Measurements from ENCODE around the gene CLIC6.

The CLIC6 gene

GRCh38 chr21:34728479-34728878 lies 59.7 kb downstream of the CLIC6 start:
- no peak for DNase-seq (ENCODE audit: low spot score)

- no peak for DNase-seq (ENCODE audit: low spot score)
Measured at GRCh38 chr21:34730194-34730593, 61.4 kb downstream of the CLIC6 start.

- DNase-seq (ENCODE audit: low spot score), result no peak
Measured at GRCh38 chr21:34730756-34731445, 62.1 kb downstream of the CLIC6 start.

GRCh38 chr21:34732388-34732821 lies 63.6 kb downstream of the CLIC6 start:
- DNase-seq (ENCODE audit: low spot score), result no peak

- DNase-seq (ENCODE audit: low spot score), result no peak
Measured at GRCh38 chr21:34733852-34734251, 65.1 kb downstream of the CLIC6 start.

GRCh38 chr21:34734696-34735095 lies 65.9 kb downstream of the CLIC6 start:
- DNase-seq (ENCODE audit: low spot score), result no peak

- DNase-seq (ENCODE audit: low spot score), result no peak
Measured at GRCh38 chr21:34736116-34736874, 67.5 kb downstream of the CLIC6 start.

- DNase-seq (ENCODE audit: low spot score), result no peak
Measured at GRCh38 chr21:34737115-34737514, 68.3 kb downstream of the CLIC6 start.

- DNase-seq (ENCODE audit: low spot score), result no peak
Measured at GRCh38 chr21:34740198-34740597, 71.4 kb downstream of the CLIC6 start.

GRCh38 chr21:34743285-34743684 lies 74.5 kb downstream of the CLIC6 start:
- DNase-seq (ENCODE audit: low spot score), result no peak

- no peak for DNase-seq (ENCODE audit: low spot score)
Measured at GRCh38 chr21:34743831-34744230, 75.0 kb downstream of the CLIC6 start.

- no peak for DNase-seq (ENCODE audit: low spot score)
Measured at GRCh38 chr21:34744801-34745200, 76.0 kb downstream of the CLIC6 start.

- DNase-seq (ENCODE audit: low spot score), result peak; percentile 41
Measured at GRCh38 chr21:34745557-34746255, 76.9 kb downstream of the CLIC6 start.

- no peak for DNase-seq (ENCODE audit: low spot score)
Measured at GRCh38 chr21:34748862-34749261, 80.1 kb downstream of the CLIC6 start.

- no peak for DNase-seq (ENCODE audit: low spot score)
Measured at GRCh38 chr21:34754690-34755647, 86.2 kb downstream of the CLIC6 start.

- DNase-seq (ENCODE audit: low spot score), result no peak
Measured at GRCh38 chr21:34761758-34762330, 93.0 kb downstream of the CLIC6 start.

GRCh38 chr21:34762786-34763185 lies 94.0 kb downstream of the CLIC6 start:
- DNase-seq (ENCODE audit: low spot score), result no peak

- DNase-seq (ENCODE audit: low spot score), result no peak
Measured at GRCh38 chr21:34764715-34765284, 96.0 kb downstream of the CLIC6 start.

- no peak for DNase-seq (ENCODE audit: low spot score)
Measured at GRCh38 chr21:34765619-34766018, 96.8 kb downstream of the CLIC6 start.

- no peak for DNase-seq (ENCODE audit: low spot score)
Measured at GRCh38 chr21:34766862-34767261, 98.1 kb downstream of the CLIC6 start.
